BJ (cell line): ENCODE results near the gene ANK2. TPM values are rescaled to one million over a fixed set of nuclear protein-coding genes. Genes with fewer than 3 reads are reported as not detected.
"Not testable (repeated sequence)": the region's sequence is repeated elsewhere in the genome, so short reads cannot be mapped to it uniquely, and the experiment has no call there.

Experiments used
- CTCF ChIA-PET: fragments of 350-600 bp; formaldehyde crosslinking; extraction: SDS; loops from one replicate; lab custom pipeline; 2021; ENCODE audit warnings: antibody characterized with exemption, inconsistent platforms; lab: Yijun Ruan, JAX
- POLR2A ChIA-PET: fragments of 300-600 bp; sonication (Branson Sonifier 250); formaldehyde crosslinking; extraction: SDS; loops from one replicate; lab custom pipeline; 2021; ENCODE audit warnings: antibody characterized with exemption; lab: Charles Lee
- DNase-seq: peaks from one replicate; pipeline ENCODE4 v3.0.0-alpha.2; 2011; ENCODE audit warnings: low read depth
- H3K27me3 ChIP-seq: 2 replicates; pipeline ENCODE4 v1.6.0; 2011; ENCODE audit warnings: low read length; ENCODE audit not compliant: control insufficient read depth, insufficient read depth
- H3K36me3 ChIP-seq: 2 replicates; pipeline ENCODE4 v1.5.1; 2011; ENCODE audit warnings: low read length; ENCODE audit not compliant: control insufficient read depth, insufficient read depth
- H3K4me3 ChIP-seq: 2 replicates; pipeline ENCODE4 v1.5.1; 2011; ENCODE audit warnings: low read depth, mild to moderate bottlenecking, control low read depth, low read length
- CTCF ChIP-seq: IDR thresholded peaks from 2 replicates; pipeline ENCODE4 v1.5.1; 2011; ENCODE audit warnings: low read depth, mild to moderate bottlenecking, control low read depth, inconsistent platforms, low read length, moderate library complexity; ENCODE audit not compliant: insufficient read depth
- polyA plus RNA-seq: library from polyadenylated mRNA; depleted of rRNA; stranded (reverse); fragments of >200 nt; gene quantifications from 2 replicates; pipeline ENCODE4 v1.2.3, GENCODE V29; 2011

Gene ANK2
- polyA plus RNA-seq, 1 experiment, result 2.3 TPM

- DNase-seq, result no peak
- TF ChIP-seq CTCF, result no peak
- ChIA-PET CTCF (no interaction called here), POLR2A (no interaction called here)
- H3K36me3 ChIP-seq, result no peaks in the 10 kb centered on the region
- H3K27me3 ChIP-seq, result no peaks in the 10 kb centered on the region
- no peak overlapping the region for H3K4me3 ChIP-seq
These were observed 193.9 kb downstream of the ANK2 start for GRCh38 chr4:113243312-113243711.

GRCh38 chr4:113244747-113245146 lies 195.3 kb downstream of the ANK2 start:
- POLR2A ChIA-PET, DNase-seq, H3K4me3 ChIP-seq, CTCF ChIA-PET, H3K27me3 ChIP-seq, H3K36me3 ChIP-seq: not testable (repeated sequence)

- ChIA-PET CTCF (interaction anchor here (1.4 kb wide), 1 partner anchor 144 kb away, joined by 4 read pairs; no protein-coding TSS in a partner anchor), POLR2A (no interaction called here)
- no peak for TF ChIP-seq CTCF
- Histone ChIP-seq H3K36me3 (no peaks in the 10 kb centered on the region), H3K4me3 (no peak overlapping the region), H3K27me3 (no peaks in the 10 kb centered on the region)
- DNase-seq, result no peak
These were observed 198.9 kb downstream of the ANK2 start for GRCh38 chr4:113248320-113248719.

GRCh38 chr4:113255628-113256027 lies 206.2 kb downstream of the ANK2 start:
- no peaks in the 10 kb centered on the region for H3K27me3 ChIP-seq
- ChIA-PET CTCF (no interaction called here), POLR2A (no interaction called here)
- no peak for DNase-seq
- H3K4me3 ChIP-seq, result no peak overlapping the region
- TF ChIP-seq CTCF, result no peak
- H3K36me3 ChIP-seq, result no peaks in the 10 kb centered on the region

- peak; percentile 49 for DNase-seq
- CTCF ChIA-PET, result no interaction called here
These were observed 207.5 kb downstream of the ANK2 start for GRCh38 chr4:113256946-113257345.

More at GRCh38 chr4:113256946-113257345, 207.5 kb downstream of the ANK2 start:
- H3K27me3 ChIP-seq, result no peaks in the 10 kb centered on the region
- POLR2A ChIA-PET, result no interaction called here
- no peak overlapping the region for H3K4me3 ChIP-seq
- H3K36me3 ChIP-seq, result no peaks in the 10 kb centered on the region
- no peak for TF ChIP-seq CTCF
